ENCODE data around the gene PIGH. TPM values are rescaled to one million over a fixed set of nuclear protein-coding genes. Genes with fewer than 3 reads are reported as not detected.
"Not testable (repeated sequence)": the region's sequence is repeated elsewhere in the genome, so short reads cannot be mapped to it uniquely, and the experiment has no call there.

The PIGH gene
- polyA plus RNA-seq, 1 donor, result 46.9 TPM

GRCh38 chr14:67554341-67554740 is 45.7 kb downstream of the PIGH start:
- no peak for DNase-seq

GRCh38 chr14:67553547-67553946 is 46.5 kb downstream of the PIGH start:
- no peak for DNase-seq

GRCh38 chr14:67551940-67552339 is 48.1 kb downstream of the PIGH start:
- DNase-seq, result no peak

- DNase-seq, result no peak
Observed at GRCh38 chr14:67551123-67551522, 48.9 kb downstream of the PIGH start.

GRCh38 chr14:67549734-67550133 is 50.3 kb downstream of the PIGH start:
- DNase-seq, result no peak

GRCh38 chr14:67547224-67547780 is 52.8 kb downstream of the PIGH start:
- DNase-seq, result no peak

- no peak for DNase-seq
Observed at GRCh38 chr14:67544590-67544989, 55.5 kb downstream of the PIGH start.

- DNase-seq, result not testable (repeated sequence)
Observed at GRCh38 chr14:67542620-67543019, 57.4 kb downstream of the PIGH start.

- no peak for DNase-seq
Observed at GRCh38 chr14:67541448-67542387, 58.4 kb downstream of the PIGH start.

Other genes starting within 250 kb of the PIGH start
- gene ATP6V1D, start 240.5 kb downstream of the PIGH start, polyA plus RNA-seq (ENCODE audit: insufficient read length), result 140 TPM
- 103 TPM for gene EIF2S1, start 239.9 kb downstream of the PIGH start, polyA plus RNA-seq (ENCODE audit: insufficient read length)
- 1.2 TPM for gene PLEK2, start 188.1 kb downstream of the PIGH start, polyA plus RNA-seq (ENCODE audit: insufficient read length)
- 2.6 TPM for gene TMEM229B, start 111.5 kb downstream of the PIGH start, polyA plus RNA-seq (ENCODE audit: insufficient read length)
- 87.7 TPM for gene PLEKHH1, start 67.0 kb downstream of the PIGH start, polyA plus RNA-seq (ENCODE audit: insufficient read length)
- 11.9 TPM for gene ARG2, start 19.7 kb upstream of the PIGH start, polyA plus RNA-seq (ENCODE audit: insufficient read length)
- gene VTI1B, start 74.4 kb upstream of the PIGH start, polyA plus RNA-seq (ENCODE audit: insufficient read length), result 117 TPM
- gene RDH11, start 95.5 kb upstream of the PIGH start, polyA plus RNA-seq (ENCODE audit: insufficient read length), result 121 TPM
- gene RDH12, start 101.6 kb upstream of the PIGH start, polyA plus RNA-seq (ENCODE audit: insufficient read length), result 0.71 TPM
- gene ZFYVE26, start 216.3 kb upstream of the PIGH start, polyA plus RNA-seq (ENCODE audit: insufficient read length), result 21.1 TPM
- gene RAD51B, start 219.5 kb upstream of the PIGH start, polyA plus RNA-seq (ENCODE audit: insufficient read length), result 13.3 TPM

Data from left kidney (tissue), 2 donors.